HG02763 (cell line): ENCODE data around the gene STXBP2.
A peak's percentile ranks its signal among the peaks of the same experiment; 100 is the strongest.

Experiments
- ATAC-seq: cut with Tn5 transposase; IDR thresholded peaks from one replicate; pipeline ENCODE4 v1.9.1; 2021; ENCODE audit warnings: mild to moderate bottlenecking, moderate library complexity; ENCODE audit not compliant: unreplicated experiment

STXBP2 gene

DNA sequence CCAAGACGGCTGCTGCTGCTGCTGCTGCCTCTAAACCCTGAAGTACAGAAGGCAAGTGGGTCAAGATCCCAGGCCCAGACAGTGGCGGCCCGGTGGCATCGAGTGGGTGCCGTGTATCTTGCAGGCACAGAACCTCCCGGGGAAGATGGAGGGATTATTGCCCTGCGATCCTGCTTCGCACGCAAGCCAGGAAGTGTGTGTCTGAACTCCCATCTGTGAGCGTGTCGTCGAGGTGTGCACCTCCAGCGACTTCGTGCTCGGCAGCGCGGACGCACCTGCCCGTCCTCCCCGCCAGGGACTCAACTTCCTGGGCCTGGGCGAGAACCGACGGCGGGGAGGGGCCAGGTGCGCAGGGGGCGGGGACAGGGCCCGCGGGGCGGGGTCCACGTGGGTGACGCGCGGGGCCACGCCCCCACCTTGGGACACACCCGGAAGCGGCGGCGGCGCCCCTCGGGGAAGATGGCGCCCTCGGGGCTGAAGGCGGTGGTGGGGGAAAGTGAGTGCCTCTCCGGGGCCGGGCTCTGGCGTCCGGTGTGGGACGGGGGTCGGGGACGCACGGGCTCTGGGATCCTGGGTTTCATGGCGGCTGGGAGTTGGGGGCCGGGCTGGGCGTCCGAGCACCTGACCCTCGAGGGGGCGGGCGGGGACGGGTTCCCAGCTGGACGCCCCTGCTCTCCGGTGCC, at the start of gene STXBP2:
STXBP2 (plus strand) TSS at position 420 of the 683 bp plus-strand sequence; CDS start at position 460, 40 bp downstream.
- peak; percentile 71 for ATAC-seq

DNA sequence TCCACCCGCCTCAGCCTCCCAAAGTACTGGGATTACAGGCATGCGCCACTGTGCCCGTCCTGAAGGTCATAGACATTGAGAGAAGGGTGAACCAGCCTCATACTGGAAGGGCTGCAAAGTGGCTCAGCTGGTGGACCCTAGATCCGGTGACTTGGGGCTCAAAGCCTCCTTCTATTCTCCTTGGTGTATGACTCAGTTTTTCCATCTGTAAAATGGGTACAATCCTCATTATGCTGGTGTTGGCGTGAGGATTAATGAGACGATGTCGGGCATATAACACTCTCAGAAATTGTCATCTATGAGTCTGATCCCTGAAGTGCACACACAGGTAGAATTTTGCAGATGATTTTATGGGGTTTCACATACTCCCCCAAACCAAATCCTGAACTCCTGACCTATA, 47.1 kb upstream of the STXBP2 start:
- ATAC-seq: no peak

DNA sequence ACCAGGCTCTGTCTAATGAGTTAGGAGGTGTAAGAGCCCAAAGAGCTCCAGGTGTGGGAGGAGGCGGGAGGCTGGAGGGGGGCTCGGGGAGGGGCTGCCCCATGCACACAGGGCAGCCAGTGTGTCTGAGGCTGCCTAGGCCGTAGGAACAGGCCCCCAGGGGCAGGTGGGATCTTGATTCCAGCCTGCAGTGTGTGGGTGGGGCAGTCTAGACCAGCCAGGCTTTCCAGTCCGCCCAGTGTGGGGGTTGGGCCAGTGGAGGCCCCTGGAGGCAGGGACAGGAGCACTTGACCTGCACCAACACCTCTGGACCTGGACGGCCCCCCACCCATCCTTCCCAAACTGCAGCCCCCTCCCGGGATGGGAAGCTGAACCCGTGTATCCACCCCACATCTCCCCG, 46.7 kb upstream of the STXBP2 start:
- ATAC-seq: no peak

DNA sequence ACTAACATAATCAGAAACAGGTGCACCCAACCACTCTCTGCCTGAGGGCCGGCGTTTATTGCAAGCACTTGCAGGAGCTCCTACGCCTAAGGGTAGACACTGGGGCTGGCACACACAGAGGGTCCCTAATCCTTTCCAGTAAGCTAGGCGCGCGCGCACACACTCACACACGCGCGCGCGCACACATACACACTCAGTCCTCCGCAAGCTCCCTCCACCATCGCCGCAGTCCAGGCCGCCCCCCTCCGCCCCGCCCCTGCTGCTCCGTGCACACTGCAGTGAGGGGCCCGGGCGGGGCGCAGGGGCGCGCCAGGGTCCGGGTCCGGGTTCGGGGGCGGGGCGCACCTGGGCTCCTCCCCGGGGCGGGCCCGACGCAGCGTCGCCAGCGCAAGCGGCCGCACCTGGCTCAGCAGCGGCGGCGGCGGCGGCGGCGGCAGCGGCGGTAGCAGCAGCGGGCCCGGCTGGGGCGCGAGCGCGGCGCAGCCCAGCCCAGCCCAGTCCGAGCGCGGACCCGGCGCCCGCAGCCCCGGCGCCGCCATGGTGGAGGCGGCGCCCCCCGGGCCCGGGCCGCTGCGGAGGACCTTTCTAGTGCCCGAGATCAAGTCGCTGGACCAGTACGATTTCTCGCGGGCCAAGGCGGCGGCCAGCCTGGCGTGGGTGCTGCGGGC, 41.3 kb upstream of the STXBP2 start, which contains the start of gene CAMSAP3:
CAMSAP3 (plus strand) TSS at position 398 of the 668 bp plus-strand sequence; CDS start at position 538, 140 bp downstream.
- ATAC-seq: peak; percentile 58

DNA sequence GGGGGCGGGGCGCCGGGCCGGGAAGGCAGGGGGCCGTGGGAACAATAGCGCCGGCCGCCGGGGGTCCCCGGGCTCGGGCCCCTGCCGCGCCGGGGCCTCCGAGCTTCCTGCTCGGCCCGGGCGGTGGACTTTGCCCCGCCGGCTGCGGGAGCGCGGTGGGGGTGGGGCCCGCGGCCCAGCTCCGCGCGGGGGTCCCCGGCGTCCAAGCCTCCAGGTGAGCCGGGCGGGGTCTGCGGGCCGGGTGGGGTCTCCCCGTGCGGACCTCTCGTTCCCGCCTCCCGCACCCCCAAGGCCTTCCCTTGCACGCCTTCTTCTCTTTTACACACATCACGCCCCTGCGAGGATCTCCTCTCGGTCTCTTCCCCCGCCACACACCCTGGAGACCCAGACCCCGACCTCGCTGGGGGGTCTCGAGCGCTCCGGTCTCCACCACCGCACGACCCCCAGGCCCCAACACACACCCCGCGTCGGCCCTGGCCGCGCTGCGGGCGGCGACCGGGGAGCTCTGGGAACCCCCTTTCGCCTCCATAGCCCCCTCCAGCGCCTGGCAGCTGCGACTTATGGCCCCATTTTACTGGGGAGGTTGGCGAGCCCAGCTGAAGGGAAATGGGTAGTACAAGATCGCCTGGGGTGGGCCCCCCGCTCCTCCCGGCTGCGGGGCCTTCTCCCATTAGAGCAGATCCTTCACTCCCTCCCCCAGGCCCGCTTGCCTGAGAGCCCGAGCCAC, 40.5 kb upstream of the STXBP2 start:
- peak; percentile 16 for ATAC-seq

DNA sequence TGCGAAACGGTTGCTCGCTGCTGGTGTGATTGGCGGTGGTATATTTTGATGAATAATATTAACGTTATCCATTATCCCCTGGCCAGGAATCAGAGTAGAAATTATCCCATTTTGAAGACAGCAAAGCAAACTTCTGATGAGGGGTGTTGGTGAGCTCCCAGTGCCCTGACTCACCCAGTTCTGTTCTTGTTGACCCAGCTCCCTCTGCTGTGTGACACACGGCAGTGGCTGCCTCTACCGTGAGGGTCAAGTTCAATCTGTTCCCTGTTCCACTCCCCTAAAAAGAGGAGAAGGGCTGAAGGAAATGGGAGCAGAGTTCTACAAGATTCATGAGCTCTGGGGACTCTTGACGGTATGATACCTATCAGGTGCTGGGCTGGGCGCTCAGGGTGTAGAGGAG, 39.2 kb upstream of the STXBP2 start:
- ATAC-seq: no peak

DNA sequence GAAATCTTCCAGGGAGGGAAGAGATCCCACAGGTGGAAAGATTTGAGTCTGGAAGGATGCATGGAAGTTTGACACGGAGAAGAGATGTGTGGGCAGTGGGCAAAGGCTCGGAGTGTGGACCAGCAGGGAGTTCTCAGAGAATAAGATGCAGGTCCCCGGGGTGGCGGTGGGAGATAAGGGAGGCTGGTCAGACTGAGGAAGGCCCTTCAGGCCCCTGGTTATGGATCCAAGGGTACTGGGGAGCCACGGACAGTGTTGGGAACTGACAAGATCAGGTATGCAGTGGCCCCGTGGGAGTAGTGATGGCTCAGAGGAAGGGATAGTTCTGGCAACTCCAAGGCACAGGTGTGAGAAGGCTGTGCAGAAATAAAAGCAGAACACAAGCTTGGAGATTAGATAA, 38.7 kb upstream of the STXBP2 start:
- ATAC-seq: no peak

DNA sequence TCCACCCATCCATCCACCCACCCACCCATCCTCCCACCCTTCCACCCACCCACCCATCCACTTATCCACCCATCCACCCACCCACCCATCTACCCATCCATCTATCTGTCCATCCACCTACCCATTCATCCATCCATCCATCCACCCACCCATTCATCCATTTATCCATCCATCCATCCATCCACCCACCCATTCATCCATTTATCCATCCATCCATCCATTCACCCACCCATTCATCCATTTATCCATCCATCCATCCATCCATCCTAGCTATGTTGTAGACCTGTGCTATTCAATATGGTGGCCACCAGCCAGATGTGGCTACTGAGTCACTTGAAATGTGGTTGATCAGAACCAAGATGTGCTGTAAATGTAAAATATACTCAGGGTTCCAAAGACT, 36.2 kb upstream of the STXBP2 start:
- no peak for ATAC-seq

DNA sequence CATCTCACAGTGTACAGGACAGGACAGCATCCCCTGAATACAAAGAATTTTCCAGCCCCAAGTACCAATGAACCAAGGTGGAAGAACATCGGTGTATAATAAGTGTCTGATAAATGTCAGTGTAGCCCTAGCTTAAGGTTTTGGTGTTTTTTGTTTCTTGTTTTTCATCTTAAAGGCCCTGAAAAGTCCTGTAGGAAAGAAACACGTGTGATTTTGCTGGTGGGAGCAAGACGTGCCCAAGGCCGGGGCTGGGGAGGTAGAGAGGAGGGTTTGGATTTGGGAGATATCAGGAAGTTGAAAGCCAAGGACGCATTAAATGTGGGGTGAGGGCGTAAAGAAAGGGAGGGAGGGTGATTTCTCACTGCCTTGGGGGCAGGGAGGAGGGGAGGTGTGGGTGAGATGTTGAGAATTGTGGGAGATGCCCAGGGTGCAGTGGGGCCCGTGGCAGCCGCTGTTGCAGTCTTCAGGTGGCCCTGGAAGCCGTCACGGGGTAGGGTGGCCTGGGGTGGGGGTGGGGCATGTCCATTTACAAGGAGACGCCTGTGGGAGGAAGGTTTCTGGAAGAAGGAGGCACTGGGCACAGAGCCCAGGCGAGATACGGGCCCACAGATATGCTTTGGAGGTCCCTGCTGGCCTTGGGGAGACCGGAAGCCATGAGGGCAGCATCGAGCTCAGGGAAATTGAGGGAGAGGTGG, 34.5 kb upstream of the STXBP2 start:
- no peak for ATAC-seq

DNA sequence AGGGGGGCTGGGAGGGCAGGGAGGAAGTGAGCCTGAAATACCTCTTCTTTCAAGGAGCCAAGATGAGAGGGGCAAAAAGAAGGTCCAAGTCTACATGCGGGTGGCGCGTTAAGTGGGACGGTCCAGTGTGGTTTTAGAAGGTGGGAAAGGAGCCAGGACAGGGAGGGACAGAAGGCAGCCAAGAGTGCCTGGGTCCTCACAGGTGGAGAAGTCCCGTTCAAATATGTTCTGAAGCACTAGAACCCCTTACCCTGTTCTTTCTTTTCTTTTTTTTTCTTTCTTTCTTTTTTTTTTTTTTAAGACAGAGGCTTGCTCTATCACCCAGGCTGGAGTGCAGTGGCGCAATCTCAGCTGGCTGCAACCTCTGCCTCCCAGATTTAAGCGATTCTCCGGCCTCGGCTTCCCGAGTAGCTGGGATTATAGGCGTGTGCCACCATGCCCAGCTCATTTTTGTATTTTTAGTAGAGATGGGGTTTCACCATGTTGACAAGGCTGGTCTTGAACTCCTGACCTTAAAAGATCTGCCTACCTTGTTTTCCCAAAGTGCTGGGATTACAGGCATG, 33.9 kb upstream of the STXBP2 start:
- no peak for ATAC-seq

DNA sequence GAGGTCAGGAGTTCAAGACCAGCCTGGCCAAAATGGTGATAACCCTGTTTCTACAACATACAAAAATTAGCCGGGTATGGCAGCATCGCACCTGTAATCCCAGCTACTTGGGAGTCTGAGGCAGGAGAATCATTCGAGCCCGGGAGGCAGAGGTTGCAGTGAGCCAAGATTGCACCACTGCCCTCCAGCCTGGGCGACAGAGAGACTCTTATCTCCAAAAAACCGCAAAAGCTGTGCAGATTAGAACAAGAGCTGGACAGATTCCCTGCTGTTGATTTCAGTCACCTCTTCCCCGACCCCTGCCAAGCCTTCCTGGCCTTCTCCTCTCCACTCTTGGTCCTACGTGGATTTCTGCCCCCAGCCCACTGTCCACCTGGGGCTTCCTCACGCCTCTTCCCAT, 33.0 kb upstream of the STXBP2 start:
- ATAC-seq: no peak

DNA sequence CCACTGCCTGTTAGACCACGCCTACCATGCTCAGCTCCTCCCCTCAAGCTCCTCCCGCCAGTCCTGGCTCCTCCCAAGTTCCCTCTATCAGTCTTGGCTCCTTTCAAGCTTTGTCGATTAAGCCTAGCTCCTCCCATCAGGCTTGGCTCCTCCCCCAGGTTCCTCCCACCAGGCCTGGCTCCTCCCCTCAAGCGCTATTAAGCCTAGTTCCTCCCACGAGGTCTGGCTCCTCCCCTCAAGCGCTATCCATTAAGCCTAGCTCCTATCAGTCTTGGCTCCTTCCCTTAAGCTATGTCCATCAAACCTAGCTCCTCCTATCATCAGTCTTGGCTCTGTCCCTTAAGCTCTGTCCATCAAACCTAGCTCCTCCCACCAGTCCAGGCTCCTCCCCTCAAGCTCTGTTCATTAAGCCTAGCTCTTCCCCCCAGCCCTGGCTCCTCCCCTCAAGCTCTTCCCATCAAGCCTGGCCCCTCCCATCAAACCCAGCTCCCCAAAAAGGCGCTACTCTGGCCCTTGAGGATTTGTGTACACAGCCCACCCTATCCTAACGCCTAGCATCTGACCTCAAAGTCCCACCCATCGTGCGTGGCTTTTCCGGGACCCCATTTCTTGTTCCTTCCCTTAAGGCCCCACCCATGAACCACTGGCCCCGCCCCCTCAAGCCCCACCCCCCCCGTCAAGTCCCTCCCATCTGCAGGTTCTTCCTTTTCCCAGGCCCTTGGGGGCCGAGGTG, 31.3 kb upstream of the STXBP2 start:
- no peak for ATAC-seq

DNA sequence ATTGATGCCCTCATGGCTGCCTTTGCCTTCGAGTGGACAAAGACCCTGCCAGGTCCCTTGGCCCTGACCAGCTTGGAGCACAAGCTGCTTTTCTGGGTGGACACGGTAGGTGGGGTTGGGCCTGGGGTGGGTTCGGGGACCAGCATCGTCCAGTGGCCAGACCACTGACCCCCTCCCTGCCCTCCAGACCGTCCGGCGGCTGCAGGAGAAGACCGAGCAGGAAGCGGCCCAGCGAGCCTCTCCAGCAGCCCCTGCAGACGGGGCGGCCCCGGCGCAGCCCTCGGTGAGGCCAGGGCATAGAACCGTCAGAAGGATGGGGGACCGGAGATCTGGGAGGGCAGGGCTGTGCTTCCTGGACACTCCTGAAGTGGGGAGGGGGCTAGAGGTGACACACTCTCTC, 30.6 kb upstream of the STXBP2 start:
- ATAC-seq: no peak

DNA sequence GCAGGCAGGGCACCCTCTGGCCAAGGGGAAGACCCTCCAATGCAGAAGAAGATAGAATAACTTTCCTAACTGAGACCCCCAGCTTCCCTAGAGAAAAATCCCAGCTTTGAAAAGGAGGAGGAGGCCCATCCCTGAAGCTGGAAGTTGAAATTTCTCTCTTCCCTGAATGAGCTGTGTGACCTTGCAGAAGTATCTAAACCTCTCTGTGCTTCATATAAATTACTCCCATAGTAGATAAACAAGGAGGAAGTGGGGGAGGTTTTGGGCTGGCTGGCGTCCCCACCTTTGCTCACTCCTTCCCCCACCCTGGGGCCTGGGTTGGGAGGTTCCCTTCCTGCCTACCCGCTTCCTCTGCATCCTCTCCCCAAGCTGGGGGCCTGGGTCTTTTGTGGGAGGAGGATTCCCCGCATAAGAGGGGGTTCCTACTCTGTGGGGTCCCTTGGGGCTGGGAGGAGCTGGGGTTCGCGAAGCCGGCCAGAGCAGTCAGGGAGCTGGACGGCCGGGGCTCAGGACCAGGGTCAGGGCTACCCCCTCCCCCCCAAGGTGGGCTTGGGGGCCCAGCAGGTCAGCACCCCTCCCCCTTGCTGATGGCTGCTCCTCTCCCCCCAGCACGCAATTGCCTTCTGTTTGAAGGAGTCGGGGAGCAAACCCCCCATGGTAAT, 29.6 kb upstream of the STXBP2 start:
- ATAC-seq: no peak

DNA sequence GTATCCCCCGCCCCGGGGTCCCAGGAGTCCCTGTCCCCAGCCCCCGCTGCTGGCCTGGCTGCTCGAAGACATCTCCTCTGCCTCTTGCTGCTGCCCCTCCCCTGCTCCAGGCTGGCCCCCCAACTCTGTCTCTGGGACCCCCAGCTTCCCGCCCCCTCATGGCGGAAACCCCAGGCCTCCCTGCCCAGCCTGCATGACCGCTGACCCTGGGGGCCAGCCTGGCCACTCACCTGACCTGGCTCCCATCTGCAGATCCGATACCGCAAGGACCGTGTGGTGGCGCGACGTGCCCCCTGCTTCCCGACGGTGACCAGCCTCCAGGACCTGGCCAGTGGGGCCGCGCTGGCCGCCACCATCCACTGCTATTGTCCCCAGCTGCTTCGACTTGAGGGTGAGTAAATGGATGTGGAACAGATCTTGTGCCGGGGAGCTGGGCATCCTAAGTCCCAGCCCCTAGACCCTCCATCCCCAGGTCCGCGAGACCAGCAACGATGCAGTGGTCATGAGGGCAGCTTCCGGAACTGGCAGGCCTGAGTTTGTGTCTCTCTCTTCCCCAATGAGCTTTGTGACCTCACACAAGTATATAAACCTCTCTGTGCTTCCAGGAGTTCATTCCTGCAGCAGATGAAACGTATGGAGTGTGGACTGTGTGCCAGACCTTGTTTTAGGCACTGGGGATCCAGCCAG, 28.9 kb upstream of the STXBP2 start:
- ATAC-seq: no peak

DNA sequence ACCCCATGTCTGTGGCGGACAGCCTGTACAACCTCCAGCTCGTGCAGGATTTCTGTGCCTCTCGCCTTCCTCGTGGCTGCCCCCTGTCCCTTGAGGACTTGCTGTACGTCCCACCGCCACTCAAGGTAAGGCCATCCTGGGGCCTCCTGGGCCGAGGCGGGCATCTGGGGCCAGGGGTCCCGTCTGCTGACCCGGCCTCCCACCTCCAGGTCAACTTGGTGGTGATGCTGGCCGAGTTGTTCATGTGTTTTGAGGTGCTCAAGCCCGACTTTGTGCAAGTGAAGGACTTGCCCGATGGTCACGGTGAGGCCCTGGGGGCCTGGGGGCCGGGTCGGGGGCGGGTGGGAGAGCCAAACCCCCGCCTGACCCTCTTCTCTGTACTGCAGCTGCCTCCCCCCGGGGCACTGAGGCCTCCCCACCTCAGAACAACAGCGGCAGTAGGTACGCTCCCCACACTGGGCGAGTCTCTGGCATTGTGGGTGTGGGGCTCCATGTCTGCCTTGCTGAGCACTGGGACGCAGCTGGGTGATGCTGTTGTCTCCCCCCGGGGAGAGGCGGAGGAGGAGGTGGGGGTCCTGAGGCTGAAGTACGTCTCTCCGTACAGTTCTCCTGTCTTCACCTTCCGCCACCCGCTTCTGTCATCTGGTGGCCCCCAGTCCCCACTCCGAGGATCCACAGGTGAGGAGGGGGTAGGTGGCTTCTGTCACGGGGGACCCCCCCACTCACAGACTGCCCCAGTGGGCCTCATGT, 26.2 kb upstream of the STXBP2 start:
- ATAC-seq: no peak

DNA sequence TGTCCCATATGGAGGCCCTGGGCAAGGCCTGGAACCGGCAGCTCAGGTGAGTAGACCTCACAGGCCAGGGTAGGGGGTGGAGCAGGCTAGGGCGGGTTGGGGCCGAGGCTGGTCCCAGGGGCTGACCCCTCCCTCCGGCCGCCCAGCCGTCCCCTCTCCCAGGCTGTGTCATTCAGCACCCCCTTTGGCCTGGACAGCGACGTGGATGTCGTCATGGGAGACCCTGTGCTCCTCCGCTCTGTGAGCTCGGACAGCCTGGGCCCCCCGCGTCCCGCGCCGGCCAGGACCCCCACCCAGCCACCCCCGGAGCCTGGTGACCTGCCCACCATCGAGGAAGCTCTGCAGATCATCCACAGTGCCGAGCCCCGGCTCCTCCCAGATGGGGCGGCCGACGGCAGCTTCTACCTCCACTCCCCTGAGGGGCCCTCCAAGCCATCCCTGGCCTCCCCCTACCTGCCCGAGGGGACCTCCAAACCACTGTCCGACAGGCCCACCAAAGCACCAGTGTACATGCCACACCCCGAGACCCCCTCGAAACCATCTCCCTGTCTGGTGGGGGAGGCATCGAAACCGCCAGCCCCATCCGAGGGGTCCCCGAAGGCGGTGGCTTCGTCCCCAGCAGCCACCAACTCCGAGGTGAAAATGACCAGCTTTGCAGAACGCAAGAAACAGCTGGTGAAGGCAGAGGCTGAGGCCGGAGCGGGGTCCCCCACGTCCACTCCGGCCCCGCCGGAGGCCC, 25.2 kb upstream of the STXBP2 start:
- ATAC-seq: no peak
